ENCODE results near the gene AUTS2. TPM values are rescaled to one million over a fixed set of nuclear protein-coding genes. Genes with fewer than 3 reads are reported as not detected.
"Not testable (repeated sequence)": the region's sequence is repeated elsewhere in the genome, so short reads cannot be mapped to it uniquely, and the experiment has no call there.

Gene AUTS2
- total RNA-seq, 1 experiment from 2014 or later = 4.6 TPM

GRCh38 chr7:70794962-70795361, 1196.7 kb downstream of the AUTS2 start:
- DNase-seq (ENCODE audit: low read depth) = no peak

- no peak for DNase-seq (ENCODE audit: low read depth)
Measured at GRCh38 chr7:70795948-70796347, 1197.7 kb downstream of the AUTS2 start.

- no peak for DNase-seq (ENCODE audit: low read depth)
Measured at GRCh38 chr7:70797109-70797514, 1198.8 kb downstream of the AUTS2 start.

- no peak for DNase-seq (ENCODE audit: low read depth)
Measured at GRCh38 chr7:70799841-70800405, 1201.6 kb downstream of the AUTS2 start.

GRCh38 chr7:70805360-70805759, 1207.1 kb downstream of the AUTS2 start:
- DNase-seq (ENCODE audit: low read depth) = no peak

GRCh38 chr7:70807650-70808049, 1209.4 kb downstream of the AUTS2 start:
- DNase-seq (ENCODE audit: low read depth) = no peak

- no peak for DNase-seq (ENCODE audit: low read depth)
Measured at GRCh38 chr7:70808876-70809275, 1210.6 kb downstream of the AUTS2 start.

GRCh38 chr7:70810558-70811139, 1212.4 kb downstream of the AUTS2 start:
- no peak for DNase-seq (ENCODE audit: low read depth)

GRCh38 chr7:70812511-70812910, 1214.2 kb downstream of the AUTS2 start:
- DNase-seq (ENCODE audit: low read depth) = peak; percentile 3

GRCh38 chr7:70822490-70822889, 1224.2 kb downstream of the AUTS2 start:
- not testable (repeated sequence) for DNase-seq (ENCODE audit: low read depth)

- DNase-seq (ENCODE audit: low read depth) = peak; percentile 57
Measured at GRCh38 chr7:70829221-70830059, 1231.2 kb downstream of the AUTS2 start.

GRCh38 chr7:70830060-70830395, 1231.8 kb downstream of the AUTS2 start:
- peak; percentile 26 for DNase-seq (ENCODE audit: low read depth)

GRCh38 chr7:70830426-70830825, 1232.2 kb downstream of the AUTS2 start:
- DNase-seq (ENCODE audit: low read depth) = no peak

- peak; percentile 69 for DNase-seq (ENCODE audit: low read depth)
Measured at GRCh38 chr7:70833726-70834125, 1235.5 kb downstream of the AUTS2 start.

- no peak for DNase-seq (ENCODE audit: low read depth)
Measured at GRCh38 chr7:70834424-70834823, 1236.1 kb downstream of the AUTS2 start.

GRCh38 chr7:70835658-70836057, 1237.4 kb downstream of the AUTS2 start:
- no peak for DNase-seq (ENCODE audit: low read depth)

GRCh38 chr7:70836279-70836678, 1238.0 kb downstream of the AUTS2 start:
- no peak for DNase-seq (ENCODE audit: low read depth)

- DNase-seq (ENCODE audit: low read depth) = no peak
Measured at GRCh38 chr7:70836946-70837345, 1238.7 kb downstream of the AUTS2 start.

GRCh38 chr7:70837589-70837988, 1239.3 kb downstream of the AUTS2 start:
- DNase-seq (ENCODE audit: low read depth) = no peak

- DNase-seq (ENCODE audit: low read depth) = no peak
Measured at GRCh38 chr7:70838292-70838907, 1240.1 kb downstream of the AUTS2 start.

Data from LHCN-M2 (cell line).